Psoas muscle (tissue), 8 donors: ENCODE data around the gene BCDIN3D. TPM values are rescaled to one million over a fixed set of nuclear protein-coding genes. Genes with fewer than 3 reads are reported as not detected.
"Not testable (repeated sequence)": the region's sequence is repeated elsewhere in the genome, so short reads cannot be mapped to it uniquely, and the experiment has no call there.

Source experiments
- ATAC-seq, 4 donors: fragments of 200-7000 bp; cut with Tn5 transposase; one replicate each; pipeline ENCODE4 v1.9.1; 2020; ENCODE audit warnings: moderate library complexity in 3 of 4, mild to moderate bottlenecking in 2 of 4
- DNase-seq, 2 donors: peaks; one replicate each; pipeline ENCODE4 v3.0.0-alpha.2; 2020
- H3K27ac ChIP-seq: fragments of 200-600 bp; one replicate; pipeline ENCODE4 v1.8.0; 2022
- H3K27me3 ChIP-seq, 3 donors: fragments of 200-600 bp in 1 of 3; one replicate each; pipeline versions ENCODE4 v1.6.1 to v1.8.0; 2013 to 2022; ENCODE audit warnings: low read length in 2 of 3, mild to moderate bottlenecking in 2 of 3, moderate library complexity in 1 of 3; ENCODE audit not compliant: insufficient read depth in 3 of 3
- H3K36me3 ChIP-seq, 2 donors: fragments of 200-600 bp in 1 of 2; one replicate each; pipeline versions ENCODE4 v1.6.1 to v1.8.0; 2013 to 2022; ENCODE audit warnings: low read depth in 1 of 2, mild to moderate bottlenecking in 1 of 2, moderate library complexity in 1 of 2; ENCODE audit not compliant: insufficient read depth in 1 of 2
- H3K4me1 ChIP-seq: fragments of 200-600 bp; one replicate; pipeline ENCODE4 v1.8.0; 2022
- H3K4me3 ChIP-seq: fragments of 200-600 bp; one replicate; pipeline ENCODE4 v1.8.0; 2022; ENCODE audit warnings: mild to moderate bottlenecking
- H3K9me3 ChIP-seq: fragments of 200-600 bp; one replicate; pipeline ENCODE4 v1.8.0; 2022
- WGBS, 3 donors: extraction: QIAGEN DNeasy Blood & Tissue Kit; methylation state at CpG; one replicate each; pipeline versions ENCODE4 v1.1.6 to v1.1.7; 2013; 5-methylcytosine and 5-hydroxymethylcytosine counted together
- intact Hi-C, 2 donors: fragments of 100-400 bp; cut with DNase I; formaldehyde crosslinking; loops; one replicate each; pipeline versions ENCODE4 v1.11.0 to v1.14.2; 2022
- polyA plus RNA-seq, 3 donors: library from polyadenylated mRNA; stranded (reverse); fragments of 200-250 nt; gene quantifications; one replicate each; pipeline ENCODE4 v1.2.3, GENCODE V29; 2013
- total RNA-seq, 4 donors: library from RNA; stranded (reverse); fragmentation: NEBNext Ultra II Directional in 2 of 4; extraction: Animal tissue kit (Norgen Biotek cat#: 25700) in 2 of 4; gene quantifications; one replicate each; pipeline versions ENCODE4 v1.2.1 to v1.2.4, GENCODE V29; 2021 to 2023
- TF ChIP-seq, protein P1 (sequence below): fragments of 200-600 bp; IDR thresholded peaks from one replicate; pipeline ENCODE4 v1.8.0; 2022; ENCODE audit warnings: antibody characterized with exemption
- donor health status: healthy with polysubstance abuse.
- donor health status: DM: no; HTN: no; CAD: no; lungs with moderate emphysema.
- donor health status: Bipolar disorder and iron deficiency.
- donor health status: healthy.
- donor health status: DM: yes; HTN: yes; CAD: no.
- donor health status: DM: no; HTN: no; CAD: no.
- donor health status: DM: no; HTN: no; CAD: no.
- donor health status: DM: yes; HTN: yes; CAD: no.

Gene BCDIN3D
- total and polyA plus RNA-seq, 7 donors = 1.6 to 9.0 (median 3.1) TPM

DNA sequence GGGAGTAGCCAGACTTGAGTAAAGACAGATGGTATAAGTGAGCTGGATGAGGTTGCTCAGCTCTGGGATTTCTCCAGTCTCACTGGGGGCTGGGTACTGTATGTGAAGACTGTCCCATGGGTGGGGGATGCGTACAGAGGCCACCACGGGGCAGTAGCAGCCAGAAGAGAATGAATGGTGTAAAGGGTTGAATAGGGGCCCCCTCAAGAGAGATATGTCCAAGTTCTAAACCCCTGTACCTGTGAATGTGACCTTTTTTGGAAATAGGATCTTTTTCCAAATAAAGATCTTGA lies 21.8 kb upstream of the BCDIN3D start:
- no peaks in the 10 kb centered on the region for H3K36me3 ChIP-seq
- peaks cover 0 to under 1% (median 0%) of the 10 kb centered on the region in 3 donors for H3K27me3 ChIP-seq
- H3K27ac ChIP-seq = no peak overlapping the region
- H3K4me3 ChIP-seq = no peak overlapping the region
- ATAC-seq (no peak), DNase-seq (no peak)
- H3K4me1 ChIP-seq = peaks cover 17% of the 10 kb centered on the region
- WGBS, 3 donors = 35 to 67% (median 38%) methylated on average over 2 of the region's 2 CpGs
- H3K9me3 ChIP-seq = no peaks in the 10 kb centered on the region
- TF ChIP-seq, protein P1, sequence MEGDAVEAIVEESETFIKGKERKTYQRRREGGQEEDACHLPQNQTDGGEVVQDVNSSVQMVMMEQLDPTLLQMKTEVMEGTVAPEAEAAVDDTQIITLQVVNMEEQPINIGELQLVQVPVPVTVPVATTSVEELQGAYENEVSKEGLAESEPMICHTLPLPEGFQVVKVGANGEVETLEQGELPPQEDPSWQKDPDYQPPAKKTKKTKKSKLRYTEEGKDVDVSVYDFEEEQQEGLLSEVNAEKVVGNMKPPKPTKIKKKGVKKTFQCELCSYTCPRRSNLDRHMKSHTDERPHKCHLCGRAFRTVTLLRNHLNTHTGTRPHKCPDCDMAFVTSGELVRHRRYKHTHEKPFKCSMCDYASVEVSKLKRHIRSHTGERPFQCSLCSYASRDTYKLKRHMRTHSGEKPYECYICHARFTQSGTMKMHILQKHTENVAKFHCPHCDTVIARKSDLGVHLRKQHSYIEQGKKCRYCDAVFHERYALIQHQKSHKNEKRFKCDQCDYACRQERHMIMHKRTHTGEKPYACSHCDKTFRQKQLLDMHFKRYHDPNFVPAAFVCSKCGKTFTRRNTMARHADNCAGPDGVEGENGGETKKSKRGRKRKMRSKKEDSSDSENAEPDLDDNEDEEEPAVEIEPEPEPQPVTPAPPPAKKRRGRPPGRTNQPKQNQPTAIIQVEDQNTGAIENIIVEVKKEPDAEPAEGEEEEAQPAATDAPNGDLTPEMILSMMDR = no peak
- intact Hi-C loops = loop anchor here in 1 of 2 donors (5.0 kb wide), 3 partner anchors 83 to 193 kb away; partner anchors contain the start of gene ASIC1

GRCh38 chr12:49863946-49864797 lies 21.3 kb upstream of the BCDIN3D start:
- H3K27me3 ChIP-seq = peaks cover 0 to 5% (median 0%) of the 10 kb centered on the region in 3 donors
- H3K36me3 ChIP-seq = no peaks in the 10 kb centered on the region
- H3K27ac ChIP-seq = no peak overlapping the region
- WGBS, 3 donors = 43 to 59% (median 43%) methylated on average over 17 of the region's 17 CpGs
- DNase-seq = no peak
- peaks cover 15% of the 10 kb centered on the region for H3K4me1 ChIP-seq
- TF ChIP-seq, protein P1 = no peak
- no peak for ATAC-seq
- intact Hi-C loops = no loop called here
- H3K4me3 ChIP-seq = no peak overlapping the region
- no peaks in the 10 kb centered on the region for H3K9me3 ChIP-seq

DNA sequence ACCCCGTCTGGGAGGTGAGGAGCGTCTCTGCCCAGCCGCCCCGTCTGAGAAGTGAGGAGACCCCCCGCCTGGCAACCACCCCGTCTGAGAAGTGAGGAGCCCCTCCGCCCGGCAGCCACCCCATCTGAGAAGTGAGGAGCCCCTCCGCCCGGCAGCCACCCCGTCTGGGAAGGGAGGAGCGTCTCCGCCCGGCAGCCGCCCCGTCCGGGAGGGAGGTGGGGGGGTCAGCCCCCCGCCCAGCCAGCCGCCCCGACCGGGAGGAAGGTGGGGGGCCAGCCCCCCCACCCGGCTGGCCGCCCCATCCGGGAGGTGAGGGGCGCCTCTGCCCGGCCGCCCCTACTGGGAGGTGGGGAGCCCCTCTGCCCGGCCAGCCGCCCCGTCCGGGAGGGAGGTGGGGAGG lies 18.0 kb upstream of the BCDIN3D start:
- H3K4me1 ChIP-seq, H3K4me3 ChIP-seq, H3K27ac ChIP-seq, DNase-seq, H3K9me3 ChIP-seq, ATAC-seq, H3K36me3 ChIP-seq, H3K27me3 ChIP-seq, intact Hi-C loops: not testable (repeated sequence)
- whole genome bisulfite sequencing, 3 donors = 79 to 91% (median 91%) methylated on average over 14 to 31 of the region's 31 CpGs

DNA sequence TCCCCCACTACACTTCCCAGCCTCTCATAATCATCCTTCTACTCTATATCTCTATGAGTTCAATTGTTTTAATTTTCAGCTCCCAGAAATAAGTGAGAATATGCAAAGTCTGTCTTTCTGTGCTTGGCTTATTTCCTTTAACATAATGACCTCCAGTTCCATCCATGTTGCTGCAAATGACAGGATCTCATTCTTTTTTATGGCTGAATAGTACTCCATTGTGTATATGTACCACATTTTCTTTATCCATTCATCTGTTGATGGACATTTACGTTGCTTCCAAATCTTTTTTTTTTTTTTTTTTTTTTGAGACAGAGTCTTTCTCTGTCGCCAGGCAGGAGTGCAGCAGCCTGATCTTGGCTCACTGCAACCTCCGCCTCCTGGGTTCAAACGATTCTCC lies 13.0 kb upstream of the BCDIN3D start:
- H3K27ac ChIP-seq, H3K4me3 ChIP-seq, DNase-seq, intact Hi-C loops, H3K4me1 ChIP-seq, H3K36me3 ChIP-seq, H3K9me3 ChIP-seq, H3K27me3 ChIP-seq, ATAC-seq: not testable (repeated sequence)
- 90 to 95% (median 94%) methylated on average over 4 of the region's 4 CpGs for WGBS, 3 donors

- H3K27ac ChIP-seq = no peak overlapping the region
- no peak overlapping the region for H3K4me3 ChIP-seq
- intact Hi-C loops = no loop called here
- TF ChIP-seq, protein P1 = no peak
- H3K4me1 ChIP-seq = no peaks in the 10 kb centered on the region
- no peaks in the 10 kb centered on the region for H3K36me3 ChIP-seq
- 84 to 90% (median 86%) methylated on average over 4 of the region's 4 CpGs for WGBS, 3 donors
- no peak for ATAC-seq
- H3K9me3 ChIP-seq = no peaks in the 10 kb centered on the region
- DNase-seq = no peak
- peaks cover 0 to 12% (median 0%) of the 10 kb centered on the region in 3 donors for H3K27me3 ChIP-seq
These were observed 12.1 kb upstream of the BCDIN3D start for GRCh38 chr12:49854976-49855375.
